ENCODE data around the gene CCNC. TPM values are rescaled to one million over a fixed set of nuclear protein-coding genes. Genes with fewer than 3 reads are reported as not detected.
"Not testable (repeated sequence)": the region's sequence is repeated elsewhere in the genome, so short reads cannot be mapped to it uniquely, and the experiment has no call there.

Gene CCNC
- polyA plus RNA-seq, 4 donors, result 76.6 to 93.8 (median 92.0) TPM

- DNase-seq (ENCODE audit: low read depth in 4 of 4, low spot score in 3 of 4), result no peak
Observed at GRCh38 chr6:99603421-99604165, 35.1 kb upstream of the CCNC start.

GRCh38 chr6:99602520-99603420, 34.3 kb upstream of the CCNC start:
- no peak for DNase-seq (ENCODE audit: low read depth in 4 of 4, low spot score in 3 of 4)

- not testable (repeated sequence) for DNase-seq (ENCODE audit: low read depth in 4 of 4, low spot score in 3 of 4)
Observed at GRCh38 chr6:99594696-99595095, 26.2 kb upstream of the CCNC start.

- DNase-seq (ENCODE audit: low read depth in 4 of 4, low spot score in 3 of 4), result no peak
Observed at GRCh38 chr6:99592900-99593299, 24.4 kb upstream of the CCNC start.

- no peak for DNase-seq (ENCODE audit: low read depth in 4 of 4, low spot score in 3 of 4)
Observed at GRCh38 chr6:99591673-99592364, 23.4 kb upstream of the CCNC start.

- DNase-seq (ENCODE audit: low read depth in 4 of 4, low spot score in 3 of 4), result no peak
Observed at GRCh38 chr6:99590728-99591672, 22.5 kb upstream of the CCNC start.

GRCh38 chr6:99589907-99590493, 21.5 kb upstream of the CCNC start:
- no peak for DNase-seq (ENCODE audit: low read depth in 4 of 4, low spot score in 3 of 4)

- no peak for DNase-seq (ENCODE audit: low read depth in 4 of 4, low spot score in 3 of 4)
Observed at GRCh38 chr6:99589290-99589672, 20.8 kb upstream of the CCNC start.

GRCh38 chr6:99588618-99589289, 20.3 kb upstream of the CCNC start:
- DNase-seq (ENCODE audit: low read depth in 4 of 4, low spot score in 3 of 4), result no peak

- no peak for DNase-seq (ENCODE audit: low read depth in 4 of 4, low spot score in 3 of 4)
Observed at GRCh38 chr6:99587792-99588191, 19.3 kb upstream of the CCNC start.

- no peak for DNase-seq (ENCODE audit: low read depth in 4 of 4, low spot score in 3 of 4)
Observed at GRCh38 chr6:99579781-99580180, 11.3 kb upstream of the CCNC start.

GRCh38 chr6:99575544-99576227, 7.2 kb upstream of the CCNC start:
- DNase-seq (ENCODE audit: low read depth in 4 of 4, low spot score in 3 of 4), result no peak

- DNase-seq (ENCODE audit: low read depth in 4 of 4, low spot score in 3 of 4), result no peak
Observed at GRCh38 chr6:99573980-99574617, 5.6 kb upstream of the CCNC start.

- DNase-seq (ENCODE audit: low read depth in 4 of 4, low spot score in 3 of 4), result no peak
Observed at GRCh38 chr6:99563056-99563723, 5.3 kb downstream of the CCNC start.

- DNase-seq (ENCODE audit: low read depth in 4 of 4, low spot score in 3 of 4), result no peak
Observed at GRCh38 chr6:99560668-99561067, 7.8 kb downstream of the CCNC start.

- no peak for DNase-seq (ENCODE audit: low read depth in 4 of 4, low spot score in 3 of 4)
Observed at GRCh38 chr6:99559057-99559456, 9.4 kb downstream of the CCNC start.

GRCh38 chr6:99553888-99554287, 14.6 kb downstream of the CCNC start:
- no peak for DNase-seq (ENCODE audit: low read depth in 4 of 4, low spot score in 3 of 4)

Measured in right renal pelvis (tissue), 4 donors.